Prostate gland (tissue), 2 donors: ENCODE measurements around the gene ANO3. TPM values are rescaled to one million over a fixed set of nuclear protein-coding genes. Genes with fewer than 3 reads are reported as not detected.

Source experiments
- DNase-seq: peaks from one replicate; pipeline ENCODE4 v3.0.0-alpha.2; 2019; ENCODE audit warnings: low spot score
- H3K27ac ChIP-seq, 2 donors: fragments of 200-600 bp; sonication (generic); 2 replicates each; pipeline ENCODE4 v1.5.1; 2017 to 2019
- H3K27me3 ChIP-seq: fragments of 200-600 bp; sonication (generic); replicated peaks from 2 replicates; pipeline ENCODE4 v1.5.1; 2019; ENCODE audit not compliant: insufficient read depth
- H3K36me3 ChIP-seq, 2 donors: fragments of 200-600 bp; sonication (generic); 1 replicate in 1 of 2; 2 replicates in 1 of 2; pipeline versions ENCODE4 v1.5.1 to v1.8.1; 2017 to 2019
- H3K4me1 ChIP-seq: fragments of 200-600 bp; sonication (generic); replicated peaks from 2 replicates; pipeline ENCODE4 v1.5.1; 2019
- H3K4me3 ChIP-seq, 2 donors: fragments of 200-600 bp; sonication (generic); 2 replicates each; pipeline ENCODE4 v1.5.1; 2017 to 2019
- H3K9me3 ChIP-seq: fragments of 200-600 bp; sonication (generic); 2 replicates; pipeline ENCODE4 v1.5.1; 2017
- CTCF ChIP-seq, 4 experiments: fragments of 200-600 bp in 2 of 4; fragments of 450-650 bp in 2 of 4; sonication (generic) in 2 of 4; IDR thresholded peaks; 1 replicate in 3 of 4; 2 replicates in 1 of 4; pipeline ENCODE4 v1.5.1; 2016 to 2019; ENCODE audit warnings: antibody characterized with exemption in 4 of 4, mild to moderate bottlenecking in 2 of 4, moderate library complexity in 2 of 4
- POLR2A ChIP-seq: fragments of 450-650 bp; IDR thresholded peaks from one replicate; pipeline ENCODE4 v1.6.1; 2016; ENCODE audit warnings: antibody characterized with exemption, mild to moderate bottlenecking
- POLR2AphosphoS5 ChIP-seq: sonication (generic); formaldehyde crosslinking; IDR thresholded peaks from one replicate; pipeline ENCODE4 v1.6.1; 2017; ENCODE audit warnings: antibody characterized with exemption
- WGBS: methylation state at CpG from one replicate; pipeline ENCODE4 v1.1.5; 2018; 5-methylcytosine and 5-hydroxymethylcytosine counted together
- intact Hi-C: fragments of 100-400 bp; cut with DNase I; formaldehyde crosslinking; loops from one replicate; pipeline ENCODE4 v1.14.2; 2022
- total RNA-seq, 2 donors: library from RNA; depleted of rRNA; stranded (reverse); fragments of >200 nt; gene quantifications; one replicate each; pipeline ENCODE4 v1.1.0, GENCODE V29; 2016

The ANO3 gene
- total RNA-seq, 2 donors from 2014 or later = 0.68 TPM; not detected in 1

- no peaks in the 10 kb centered on the region for H3K36me3 ChIP-seq
- intact Hi-C loops = no loop called here
- no peak for DNase-seq
- TF ChIP-seq POLR2AphosphoS5 = no peak
- TF ChIP-seq CTCF (IDR thresholded peaks at IDR 0.05) = no peak
- no peak for TF ChIP-seq POLR2A
- H3K9me3 ChIP-seq = no peaks in the 10 kb centered on the region
- H3K27me3 ChIP-seq = no peaks in the 10 kb centered on the region
- H3K4me3 ChIP-seq = no peak overlapping the region
- no peak overlapping the region for H3K27ac ChIP-seq
- WGBS = 18% methylated on average over 1 of the region's 1 CpG
- H3K4me1 ChIP-seq = no peaks in the 10 kb centered on the region
These were observed 88.4 kb downstream of the ANO3 start for GRCh38 chr11:26420331-26420730.

- H3K27ac ChIP-seq = no peak overlapping the region
- intact Hi-C loops = no loop called here
- no peaks in the 10 kb centered on the region for H3K9me3 ChIP-seq
- TF ChIP-seq POLR2A = no peak
- no peak for TF ChIP-seq POLR2AphosphoS5
- TF ChIP-seq CTCF (IDR thresholded peaks at IDR 0.05) = no peak
- 0% methylated on average over 1 of the region's 1 CpG for WGBS
- no peaks in the 10 kb centered on the region for H3K27me3 ChIP-seq
- H3K4me1 ChIP-seq = no peaks in the 10 kb centered on the region
- H3K36me3 ChIP-seq = no peaks in the 10 kb centered on the region
- no peak for DNase-seq
- H3K4me3 ChIP-seq = no peak overlapping the region
These were observed 92.3 kb downstream of the ANO3 start for GRCh38 chr11:26424255-26424654.

- DNase-seq = no peak
- no peak overlapping the region for H3K27ac ChIP-seq
- H3K9me3 ChIP-seq = no peaks in the 10 kb centered on the region
- no peak overlapping the region for H3K4me3 ChIP-seq
- intact Hi-C loops = no loop called here
- WGBS = 81% methylated on average over 5 of the region's 5 CpGs
- no peaks in the 10 kb centered on the region for H3K27me3 ChIP-seq
- no peaks in the 10 kb centered on the region for H3K36me3 ChIP-seq
- H3K4me1 ChIP-seq = no peaks in the 10 kb centered on the region
- no peak for TF ChIP-seq POLR2A
- no peak for TF ChIP-seq POLR2AphosphoS5
- TF ChIP-seq CTCF (IDR thresholded peaks at IDR 0.05) = no peak
These were observed 107.9 kb downstream of the ANO3 start for GRCh38 chr11:26439854-26440253.

DNA sequence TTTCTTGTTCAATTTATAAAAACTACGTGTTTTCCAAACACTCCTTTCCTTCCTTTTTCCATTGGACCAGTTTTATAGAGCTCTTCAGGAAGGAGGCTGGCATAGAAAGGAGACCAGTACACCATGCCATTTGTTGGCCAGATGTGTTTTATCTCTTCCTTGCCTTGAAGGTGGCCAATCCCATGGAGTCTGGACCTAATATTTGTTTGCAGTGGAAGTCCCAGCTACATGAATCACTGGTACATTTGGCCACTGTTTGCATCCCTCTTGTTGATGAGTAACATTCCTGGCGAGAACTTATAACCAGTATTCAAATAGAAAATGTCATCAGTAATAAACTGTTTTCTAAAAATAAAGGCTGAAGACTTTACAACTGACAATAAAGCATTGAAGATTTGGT lies 110.2 kb downstream of the ANO3 start:
- WGBS = 62% methylated on average over 2 of the region's 2 CpGs
- intact Hi-C loops = no loop called here

More for the DNA sequence above, 110.2 kb downstream of the ANO3 start:
- TF ChIP-seq CTCF (IDR thresholded peaks at IDR 0.05) = no peak
- TF ChIP-seq POLR2AphosphoS5 = no peak
- no peak for TF ChIP-seq POLR2A
- Histone ChIP-seq H3K4me3 (no peak overlapping the region), H3K9me3 (no peaks in the 10 kb centered on the region), H3K27me3 (no peaks in the 10 kb centered on the region), H3K27ac (no peak overlapping the region), H3K36me3 (no peaks in the 10 kb centered on the region), H3K4me1 (no peaks in the 10 kb centered on the region)
- no peak for DNase-seq
